Mucosa of stomach (tissue), 1 donor: Measurements from ENCODE around the gene TAS2R40.

Experiments used
- H3K27me3 ChIP-seq: one replicate; pipeline ENCODE4 v1.7.0; 2013; ENCODE audit warnings: mild to moderate bottlenecking, low read length; ENCODE audit not compliant: control insufficient read depth, insufficient read depth
- H3K36me3 ChIP-seq: one replicate; pipeline ENCODE4 v1.7.0; 2013; ENCODE audit warnings: low read length; ENCODE audit not compliant: control insufficient read depth, insufficient read depth
- H3K4me1 ChIP-seq: one replicate; pipeline ENCODE4 v1.7.0; 2013; ENCODE audit warnings: mild to moderate bottlenecking, low read length; ENCODE audit not compliant: control insufficient read depth, insufficient read depth
- H3K4me3 ChIP-seq: one replicate; pipeline ENCODE4 v1.7.0; 2013; ENCODE audit warnings: low read length
- H3K9ac ChIP-seq: one replicate; pipeline ENCODE4 v1.7.0; 2013; ENCODE audit warnings: mild to moderate bottlenecking, low read length, moderate library complexity
- H3K9me3 ChIP-seq: one replicate; pipeline ENCODE4 v1.7.0; 2013; ENCODE audit warnings: mild to moderate bottlenecking, low read length, moderate library complexity; ENCODE audit not compliant: control insufficient read depth
- donor health status: Pancreatic carcinoma.

Gene TAS2R40

DNA sequence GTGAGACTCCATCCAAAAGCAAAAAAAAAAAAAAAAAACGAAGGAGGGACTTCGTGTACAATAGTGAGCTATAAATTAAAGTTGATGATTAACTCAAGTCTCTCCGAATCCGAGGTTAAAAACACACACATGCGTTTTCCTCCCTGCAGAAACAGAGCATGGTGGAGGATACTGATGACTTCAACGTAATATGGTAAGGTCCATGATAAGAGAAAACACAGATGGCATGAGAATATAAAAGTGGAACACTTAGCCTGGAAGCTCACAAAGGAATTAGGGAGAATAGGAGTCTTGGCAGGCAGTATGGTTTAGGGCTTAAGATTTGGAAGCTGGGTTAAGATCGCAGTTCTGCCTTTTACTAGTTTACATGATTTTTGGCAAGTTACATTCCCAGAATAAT is 21.3 kb downstream of the TAS2R40 start:
- H3K27me3 ChIP-seq, result no peaks in the 10 kb centered on the region
- peaks cover 33% of the 10 kb centered on the region for H3K4me1 ChIP-seq
- H3K9ac ChIP-seq, result no peak overlapping the region
- no peaks in the 10 kb centered on the region for H3K36me3 ChIP-seq
- H3K9me3 ChIP-seq, result no peaks in the 10 kb centered on the region
- H3K4me3 ChIP-seq, result no peak overlapping the region

DNA sequence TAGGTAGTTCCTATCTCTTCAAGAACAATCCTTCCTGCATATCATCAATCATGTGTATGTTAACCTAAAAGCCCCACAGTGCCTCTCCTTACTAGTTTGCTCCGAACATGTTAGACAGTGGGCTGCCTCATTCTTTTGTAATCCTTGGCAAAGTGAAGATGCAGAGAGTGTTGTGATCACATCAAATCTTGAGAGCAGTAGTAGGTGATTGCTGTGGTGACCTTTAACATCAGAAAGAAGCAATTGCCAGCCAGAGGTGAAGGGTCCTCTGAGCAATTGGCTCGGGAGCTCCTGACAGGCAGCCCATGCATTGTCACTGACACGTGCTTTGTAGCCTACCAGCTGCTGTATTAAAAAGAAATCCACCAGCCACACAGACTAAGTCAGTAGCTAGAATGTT is 21.8 kb downstream of the TAS2R40 start:
- Histone ChIP-seq H3K36me3 (no peaks in the 10 kb centered on the region), H3K4me3 (no peak overlapping the region), H3K27me3 (no peaks in the 10 kb centered on the region), H3K9ac (no peak overlapping the region), H3K4me1 (peaks cover 33% of the 10 kb centered on the region), H3K9me3 (no peaks in the 10 kb centered on the region)

DNA sequence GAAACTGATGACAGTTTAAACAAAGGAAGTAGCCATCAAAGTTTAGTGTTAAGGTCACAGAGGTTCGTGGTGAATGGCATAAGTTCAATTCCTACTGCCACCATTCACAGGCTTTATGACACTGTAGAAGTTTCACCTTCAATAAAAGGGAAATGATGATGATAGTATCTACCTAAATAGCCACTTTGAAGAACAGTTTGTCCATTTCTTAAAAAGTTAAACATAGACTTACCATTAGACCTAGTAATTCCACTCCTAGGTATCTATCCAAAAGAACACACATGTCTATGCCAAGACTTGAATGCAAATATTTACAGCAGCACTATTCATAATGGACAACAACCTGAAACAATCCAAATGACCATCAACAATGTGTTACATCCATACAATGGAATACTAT is 22.5 kb downstream of the TAS2R40 start:
- Histone ChIP-seq H3K4me1 (peaks cover 40% of the 10 kb centered on the region), H3K9me3 (no peaks in the 10 kb centered on the region), H3K27me3 (no peaks in the 10 kb centered on the region), H3K36me3 (no peaks in the 10 kb centered on the region), H3K9ac (no peak overlapping the region), H3K4me3 (no peak overlapping the region)

DNA sequence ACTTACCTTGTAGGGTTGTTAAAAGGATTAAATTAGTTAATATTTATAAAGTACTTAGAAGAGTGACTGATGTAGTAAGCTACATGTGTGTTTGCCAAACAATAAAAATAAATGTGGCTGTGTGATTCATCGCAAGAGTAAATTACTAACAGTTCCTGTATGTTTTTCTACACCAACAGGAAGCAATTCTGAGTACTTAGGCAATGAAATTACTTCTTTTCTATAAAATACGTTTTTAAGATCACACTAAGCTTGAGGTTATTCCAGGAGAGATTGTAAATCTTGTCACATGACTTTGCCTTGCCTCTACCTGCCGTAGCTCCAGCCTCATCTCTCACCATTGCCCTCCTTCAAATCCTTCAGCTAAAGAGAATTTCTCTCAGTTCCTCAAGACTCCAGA is 23.3 kb downstream of the TAS2R40 start:
- H3K4me1 ChIP-seq, result peaks cover 40% of the 10 kb centered on the region
- no peaks in the 10 kb centered on the region for H3K27me3 ChIP-seq
- no peaks in the 10 kb centered on the region for H3K9me3 ChIP-seq
- H3K36me3 ChIP-seq, result no peaks in the 10 kb centered on the region
- no peak overlapping the region for H3K4me3 ChIP-seq
- no peak overlapping the region for H3K9ac ChIP-seq

DNA sequence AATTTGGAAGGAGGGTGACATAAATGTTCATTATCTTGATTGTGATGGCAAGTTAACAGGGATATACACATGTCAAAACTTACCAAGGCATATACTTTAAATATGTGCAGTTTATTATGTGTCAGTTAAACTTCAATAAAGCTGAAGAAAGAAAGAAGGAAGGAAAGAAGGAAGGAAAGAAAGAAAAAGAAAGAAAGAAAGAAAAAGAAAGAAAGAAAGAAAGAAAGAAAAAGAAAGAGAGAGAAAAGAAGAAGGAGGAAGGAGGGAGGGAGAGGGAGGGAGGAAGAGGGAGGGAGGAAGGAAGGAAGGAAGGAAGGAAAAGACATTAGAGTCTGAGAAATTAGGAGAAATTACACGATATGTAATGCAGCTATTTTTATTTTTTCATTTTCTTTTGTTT is 25.5 kb downstream of the TAS2R40 start:
- Histone ChIP-seq H3K36me3 (no peaks in the 10 kb centered on the region), H3K4me3 (no peak overlapping the region), H3K9ac (no peak overlapping the region), H3K9me3 (no peaks in the 10 kb centered on the region), H3K4me1 (peaks cover 34% of the 10 kb centered on the region), H3K27me3 (no peaks in the 10 kb centered on the region)

DNA sequence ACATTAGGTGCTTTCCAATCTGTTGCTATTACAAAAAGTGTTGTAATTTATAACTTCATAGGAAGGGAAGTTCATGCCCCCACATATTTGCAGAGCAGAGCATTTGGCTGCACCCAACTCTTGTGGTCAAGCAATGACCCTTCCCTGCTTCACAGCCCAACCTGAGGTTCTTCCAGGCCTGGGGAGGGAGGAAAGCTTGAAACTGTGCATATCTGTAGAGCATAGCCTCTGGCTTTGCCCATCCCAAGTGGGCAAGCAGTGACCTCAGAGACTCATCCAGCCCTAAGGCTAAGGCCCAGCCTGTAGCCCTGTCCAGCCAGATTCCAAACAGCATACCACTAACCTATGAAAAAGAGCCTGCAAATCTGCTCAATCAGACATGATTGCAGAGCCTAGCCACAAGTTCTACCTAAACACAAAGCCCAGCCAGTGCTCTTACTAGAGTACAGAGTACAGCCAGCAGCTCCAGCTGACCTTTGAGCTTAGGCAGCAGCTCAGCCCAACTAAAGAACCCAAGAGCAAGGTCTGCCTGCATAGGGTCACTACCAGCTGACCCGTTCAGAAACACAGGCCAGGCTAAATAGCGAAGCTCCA is 27.0 kb downstream of the TAS2R40 start:
- H3K36me3 ChIP-seq, result no peaks in the 10 kb centered on the region
- H3K9me3 ChIP-seq, result no peaks in the 10 kb centered on the region
- peaks cover 25% of the 10 kb centered on the region for H3K4me1 ChIP-seq
- no peak overlapping the region for H3K9ac ChIP-seq
- no peak overlapping the region for H3K4me3 ChIP-seq
- no peaks in the 10 kb centered on the region for H3K27me3 ChIP-seq

DNA sequence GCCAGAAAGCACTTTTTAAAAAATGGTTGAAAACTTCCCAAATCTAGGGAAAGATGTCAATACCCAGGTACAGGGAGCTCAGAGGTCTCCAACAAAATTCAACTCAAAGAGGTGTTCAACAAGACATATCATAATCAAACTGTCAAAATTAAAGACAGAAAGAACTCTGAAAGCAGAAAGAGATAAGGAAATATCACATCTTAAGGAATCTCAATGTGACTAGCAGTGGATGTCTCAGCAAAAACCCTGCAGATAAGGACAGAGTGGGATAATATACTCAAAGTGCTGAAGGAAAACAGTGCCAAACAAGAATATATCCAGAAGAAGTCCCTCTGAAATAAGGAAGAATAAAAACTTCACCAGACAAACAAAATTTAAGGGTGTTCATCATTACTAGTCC is 28.4 kb downstream of the TAS2R40 start:
- no peaks in the 10 kb centered on the region for H3K36me3 ChIP-seq
- H3K4me3 ChIP-seq, result no peak overlapping the region
- H3K4me1 ChIP-seq, result peaks cover 12% of the 10 kb centered on the region
- no peaks in the 10 kb centered on the region for H3K27me3 ChIP-seq
- no peak overlapping the region for H3K9ac ChIP-seq
- H3K9me3 ChIP-seq, result no peaks in the 10 kb centered on the region

DNA sequence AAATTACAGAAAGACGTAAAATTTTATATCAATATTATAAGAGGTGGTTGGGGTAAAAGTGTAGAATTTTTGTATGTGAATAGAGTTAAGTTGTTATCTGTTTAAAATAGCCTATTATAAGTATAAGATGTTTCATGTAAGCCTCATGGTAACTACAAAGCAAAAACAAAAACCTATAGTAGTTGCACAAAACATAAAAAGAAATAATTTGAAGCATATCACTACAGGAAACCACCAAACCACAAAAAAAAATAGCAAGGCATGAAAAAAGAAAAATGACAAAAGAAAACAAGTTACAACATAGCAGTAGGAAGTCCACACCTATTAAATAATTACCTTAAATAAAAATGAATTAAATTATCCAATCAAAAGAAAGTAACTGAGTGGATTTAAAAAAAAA is 29.0 kb downstream of the TAS2R40 start:
- H3K36me3 ChIP-seq, result no peaks in the 10 kb centered on the region
- no peaks in the 10 kb centered on the region for H3K9me3 ChIP-seq
- no peak overlapping the region for H3K4me3 ChIP-seq
- no peaks in the 10 kb centered on the region for H3K27me3 ChIP-seq
- H3K9ac ChIP-seq, result no peak overlapping the region
- peaks cover 7% of the 10 kb centered on the region for H3K4me1 ChIP-seq

DNA sequence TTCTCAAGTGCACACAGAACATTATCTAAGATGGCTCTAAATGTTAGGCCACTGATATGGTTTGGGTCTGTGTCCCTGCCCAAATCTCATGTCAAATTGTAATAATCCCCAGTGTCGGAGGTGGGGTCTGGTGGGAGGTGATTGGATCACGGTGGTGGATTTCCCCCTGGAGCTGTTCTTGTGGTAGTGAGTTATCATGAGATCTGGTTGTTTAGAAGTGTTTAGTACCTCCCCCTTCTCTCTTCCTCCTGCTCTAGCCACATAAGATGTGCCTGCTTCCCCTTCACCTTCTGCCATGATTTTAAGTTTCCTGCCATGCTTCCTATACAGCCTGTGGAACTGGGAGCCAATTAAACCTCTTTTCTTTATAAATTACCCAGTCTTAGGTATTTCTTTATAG is 30.2 kb downstream of the TAS2R40 start:
- H3K4me3 ChIP-seq, result no peak overlapping the region
- no peaks in the 10 kb centered on the region for H3K36me3 ChIP-seq
- H3K4me1 ChIP-seq, result peaks cover 7% of the 10 kb centered on the region
- no peak overlapping the region for H3K9ac ChIP-seq
- no peaks in the 10 kb centered on the region for H3K9me3 ChIP-seq
- no peaks in the 10 kb centered on the region for H3K27me3 ChIP-seq

DNA sequence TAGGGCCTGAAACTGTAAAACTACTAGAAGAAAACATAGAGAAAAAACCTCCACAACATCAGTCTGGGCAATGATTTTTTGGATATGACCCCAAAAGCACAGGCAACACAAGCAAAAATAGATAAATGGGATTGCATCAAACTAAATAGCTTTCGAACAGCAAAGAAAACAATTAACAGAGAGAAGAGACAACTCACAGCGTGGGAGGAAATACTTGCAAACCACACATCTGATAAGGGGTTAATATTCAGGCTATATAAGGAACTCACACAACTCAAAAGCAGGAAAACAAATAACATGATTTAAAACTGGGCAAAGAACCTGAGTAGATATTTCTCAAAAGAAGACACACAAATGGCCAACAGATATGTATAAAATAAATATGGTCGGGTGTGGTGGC is 33.7 kb downstream of the TAS2R40 start:
- Histone ChIP-seq H3K36me3 (no peaks in the 10 kb centered on the region), H3K9ac (no peak overlapping the region), H3K27me3 (no peaks in the 10 kb centered on the region)

DNA sequence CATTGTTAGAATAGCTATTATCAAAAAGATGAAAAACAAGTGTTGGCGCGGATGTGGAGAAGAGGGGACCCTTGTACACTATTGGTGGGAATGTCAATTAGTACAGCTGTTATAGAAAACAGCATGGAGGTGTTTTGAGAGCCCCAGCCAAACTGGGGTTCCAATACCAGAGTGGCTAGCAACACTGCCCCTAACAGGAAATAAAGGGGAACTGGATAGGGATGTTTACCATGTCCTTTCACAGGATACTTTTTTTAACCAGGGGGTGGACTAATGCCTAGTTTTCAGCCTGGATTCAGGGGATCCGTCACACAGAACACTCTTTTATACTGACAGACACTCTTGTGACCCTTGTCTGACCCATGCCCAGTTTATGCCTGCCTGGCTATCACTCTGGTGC is 34.5 kb downstream of the TAS2R40 start:
- Histone ChIP-seq H3K27me3 (no peaks in the 10 kb centered on the region), H3K36me3 (no peaks in the 10 kb centered on the region), H3K9ac (no peak overlapping the region), H3K4me3 (no peak overlapping the region), H3K9me3 (no peaks in the 10 kb centered on the region), H3K4me1 (peaks cover 13% of the 10 kb centered on the region)

More for the DNA sequence above, 33.7 kb downstream of the TAS2R40 start:
- Histone ChIP-seq H3K4me3 (no peak overlapping the region), H3K9me3 (no peaks in the 10 kb centered on the region), H3K4me1 (peaks cover 13% of the 10 kb centered on the region)

DNA sequence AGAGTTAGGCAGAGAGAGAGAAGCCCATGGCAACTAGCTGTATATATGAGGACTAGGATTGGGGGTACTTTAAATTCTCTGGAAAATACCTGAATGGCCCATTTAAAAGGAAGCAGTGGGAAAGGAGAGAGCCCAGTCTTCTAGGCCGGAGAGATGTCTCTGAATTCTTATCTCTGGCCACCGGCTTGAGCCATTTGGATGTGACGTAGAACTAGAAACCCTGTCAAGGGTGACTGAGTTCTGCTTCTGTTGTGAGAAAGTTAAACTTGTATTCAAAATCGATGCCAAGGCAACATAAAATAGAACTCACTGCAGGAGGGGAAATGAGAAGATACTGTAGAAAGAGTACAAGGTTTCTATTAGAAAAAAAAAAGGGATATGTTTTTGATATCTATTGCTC is 35.1 kb downstream of the TAS2R40 start:
- no peak overlapping the region for H3K4me3 ChIP-seq
- H3K4me1 ChIP-seq, result peaks cover 13% of the 10 kb centered on the region
- no peak overlapping the region for H3K9ac ChIP-seq
- no peaks in the 10 kb centered on the region for H3K36me3 ChIP-seq
- H3K9me3 ChIP-seq, result no peaks in the 10 kb centered on the region
- H3K27me3 ChIP-seq, result no peaks in the 10 kb centered on the region

DNA sequence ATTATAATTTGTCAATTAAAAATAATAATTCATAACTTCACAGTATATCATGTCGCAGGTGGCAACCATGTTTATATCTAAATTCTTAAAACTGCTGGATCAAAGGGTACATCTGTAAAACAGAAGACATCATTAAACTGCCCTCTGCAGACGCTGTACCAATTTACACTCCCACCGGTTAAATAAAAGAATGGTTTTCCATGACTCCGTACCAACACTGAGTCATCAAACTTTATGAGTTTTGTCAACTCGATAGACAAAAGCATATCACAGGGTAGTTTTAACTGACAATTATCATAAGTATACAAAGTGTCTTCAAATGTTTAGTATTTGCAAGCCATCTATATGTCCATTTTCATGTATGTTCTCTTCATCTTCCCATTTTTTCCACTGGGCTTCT is 35.7 kb downstream of the TAS2R40 start:
- Histone ChIP-seq H3K4me3 (no peak overlapping the region), H3K9me3 (no peaks in the 10 kb centered on the region), H3K4me1 (peaks cover 13% of the 10 kb centered on the region), H3K9ac (no peak overlapping the region), H3K36me3 (no peaks in the 10 kb centered on the region), H3K27me3 (no peaks in the 10 kb centered on the region)
